D721Med (cell line): ENCODE measurements around the gene NAA50.

ENCODE experiments used
- DNase-seq: peaks from one replicate; pipeline ENCODE4 v3.0.0; 2011; ENCODE audit warnings: low spot score; ENCODE audit not compliant: insufficient read length
- FAIRE-seq: peaks from 2 replicates; lab custom pipeline; 2011; peaks lifted over from hg19 to GRCh38; lab: Jason Lieb, UNC
- CTCF ChIP-seq: IDR thresholded peaks from 2 replicates; pipeline ENCODE4 v1.5.1; 2012; ENCODE audit warnings: mild to moderate bottlenecking, control low read depth; ENCODE audit not compliant: insufficient read depth; ENCODE audit errors: missing control alignments

NAA50 gene

DNA sequence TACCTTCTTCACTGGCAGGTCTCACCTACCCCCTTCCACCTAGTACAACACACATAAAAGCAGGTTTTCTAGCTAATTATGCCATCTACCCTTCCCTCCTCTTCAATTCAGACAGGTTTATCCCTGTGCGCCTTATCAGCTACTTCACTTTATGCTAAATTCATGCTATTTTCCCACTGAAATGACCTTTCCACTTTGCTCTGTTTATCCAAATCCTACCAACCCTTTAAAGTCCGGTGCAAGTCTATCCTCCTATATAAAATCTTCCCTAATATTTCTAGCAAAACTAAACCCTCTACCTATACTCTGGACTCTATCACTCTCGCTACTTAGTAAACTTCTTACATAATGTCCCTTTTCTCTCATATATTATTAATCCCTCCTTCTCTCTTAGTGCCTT lies 55.6 kb downstream of the NAA50 start:
- no peak for FAIRE-seq
- DNase-seq, result no peak
- no peak for TF ChIP-seq CTCF

DNA sequence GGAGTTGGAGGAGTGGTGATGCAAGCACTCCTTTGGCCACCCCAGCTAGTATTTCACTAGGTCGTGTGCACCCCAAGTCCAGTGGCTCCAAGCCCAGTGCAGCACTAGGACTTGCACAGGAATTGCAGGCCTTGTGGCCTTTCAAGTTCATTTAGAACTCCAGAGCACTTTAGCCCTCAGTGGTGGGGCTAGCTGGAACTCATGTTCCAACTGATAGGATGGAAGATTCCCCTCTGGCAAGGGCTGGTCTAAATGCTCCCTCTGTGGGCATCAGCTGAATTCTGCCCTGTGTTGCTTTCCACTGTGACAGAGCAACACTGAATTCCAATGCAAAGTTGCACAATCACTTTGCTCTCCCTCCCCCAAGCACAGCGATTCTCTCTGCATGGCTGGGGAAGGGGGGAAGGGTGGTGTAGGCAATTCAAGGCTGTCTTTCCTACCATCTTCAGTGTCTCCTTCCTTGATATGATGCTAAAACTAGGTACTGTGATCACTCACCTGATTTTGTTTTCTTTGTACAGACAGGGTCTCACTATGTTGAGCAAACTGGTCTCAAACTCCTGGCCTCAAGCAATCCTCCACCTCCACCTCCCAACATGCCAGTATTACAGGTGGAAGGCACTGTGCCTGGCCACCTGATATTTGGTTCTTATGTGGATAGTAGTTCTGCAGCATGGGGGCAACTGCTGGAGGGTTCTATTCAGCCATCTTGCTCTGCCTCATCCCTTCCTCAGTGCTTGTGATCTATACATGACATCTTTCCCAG lies 59.9 kb downstream of the NAA50 start:
- no peak for FAIRE-seq
- no peak for DNase-seq
- no peak for TF ChIP-seq CTCF

DNA sequence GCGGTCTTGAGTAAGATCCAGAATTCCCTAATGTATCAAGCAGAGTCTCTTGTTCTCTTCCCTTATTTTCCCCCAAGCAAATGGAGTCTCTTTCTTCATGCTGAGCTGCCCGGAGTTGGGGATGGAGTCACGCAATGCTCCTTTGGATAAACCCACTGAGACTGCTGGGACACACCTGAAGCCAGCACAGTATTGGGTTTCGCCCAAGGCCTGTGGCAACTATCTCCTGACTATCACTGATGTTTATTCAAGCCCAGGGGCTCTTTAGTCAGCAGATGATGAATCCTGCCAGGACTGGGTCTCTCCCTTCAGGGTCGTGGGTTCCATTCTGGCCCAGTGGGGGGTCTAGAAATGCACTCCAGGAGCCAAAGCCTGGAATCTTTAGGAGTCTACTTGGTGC lies 60.9 kb downstream of the NAA50 start:
- no peak for DNase-seq
- TF ChIP-seq CTCF, result no peak
- no peak for FAIRE-seq

GRCh38 chr3:113684271-113684819 lies 61.7 kb downstream of the NAA50 start:
- TF ChIP-seq CTCF, result no peak
- DNase-seq, result no peak
- FAIRE-seq, result no peak

- DNase-seq (no peak), FAIRE-seq (no peak)
- TF ChIP-seq CTCF, result no peak
Measured at GRCh38 chr3:113678773-113679172, 67.3 kb downstream of the NAA50 start.

DNA sequence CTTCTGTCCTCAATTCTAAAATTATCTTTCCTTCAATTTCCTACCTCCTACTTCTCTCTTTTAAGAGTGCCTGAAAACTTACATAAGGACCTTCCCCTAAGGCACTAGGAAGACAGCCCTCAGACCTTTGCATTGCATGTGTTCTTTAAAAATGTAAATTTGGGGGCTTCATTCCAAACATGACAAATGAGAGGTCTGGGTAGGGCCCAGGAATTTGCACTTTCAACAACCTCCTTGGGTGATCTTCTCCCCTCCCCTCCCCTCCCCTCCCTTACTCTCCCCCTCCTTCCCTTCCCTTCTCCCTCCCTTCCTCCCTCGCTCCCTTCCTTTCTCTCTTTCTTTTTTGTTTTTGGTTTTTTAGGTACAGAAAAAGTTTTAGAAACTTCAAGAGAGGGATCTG lies 68.3 kb downstream of the NAA50 start:
- TF ChIP-seq CTCF, result no peak
- no peak for DNase-seq
- FAIRE-seq, result no peak

DNA sequence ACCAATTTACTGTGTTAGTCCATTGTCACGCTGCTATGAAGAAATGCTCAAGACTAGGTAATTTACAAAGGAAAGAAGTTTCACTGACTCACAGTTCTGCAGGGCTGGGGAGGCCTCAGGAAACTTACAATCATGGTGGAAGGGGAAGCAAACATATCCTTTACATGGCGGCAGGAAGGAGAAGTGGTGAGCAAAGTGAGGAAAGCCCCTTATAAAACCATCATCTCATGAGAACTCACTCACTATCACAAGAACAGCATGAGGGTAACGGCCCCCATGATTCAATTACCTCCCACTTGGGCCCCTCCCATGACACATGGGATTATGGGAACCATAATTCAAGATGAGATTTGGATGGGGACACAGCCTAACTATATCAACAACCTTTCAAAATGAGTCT lies 69.8 kb downstream of the NAA50 start:
- FAIRE-seq, result no peak
- no peak for TF ChIP-seq CTCF

More for the DNA sequence above, 69.8 kb downstream of the NAA50 start:
- no peak for DNase-seq
